Adrenal gland (tissue), 12 donors: ENCODE measurements around the gene ACE. TPM values are rescaled to one million over a fixed set of nuclear protein-coding genes. Genes with fewer than 3 reads are reported as not detected.

Source experiments
- DNase-seq, 7 donors: peaks; one replicate each; pipeline ENCODE4 v3.0.0-alpha.2; 2019 to 2020
- H3K27ac ChIP-seq, 5 donors: fragments of 200-600 bp; sonication (generic) in 4 of 5; 1 replicate in 3 of 5; 2 replicates in 2 of 5; pipeline versions ENCODE4 v1.5.1 to v1.8.0; 2016 to 2020; ENCODE audit warnings: mild to moderate bottlenecking in 1 of 5
- H3K27me3 ChIP-seq: fragments of 200-600 bp; 2 replicates; pipeline ENCODE4 v1.8.0; 2021
- H3K36me3 ChIP-seq, 2 donors: fragments of 200-600 bp; replicated peaks in 1 of 2; 1 replicate in 1 of 2; 2 replicates in 1 of 2; pipeline versions ENCODE4 v1.5.1 to v1.8.0; 2018 to 2022
- H3K4me1 ChIP-seq, 2 donors: fragments of 200-600 bp; replicated peaks in 1 of 2; 1 replicate in 1 of 2; 2 replicates in 1 of 2; pipeline versions ENCODE4 v1.5.1 to v1.8.0; 2018 to 2021
- H3K4me3 ChIP-seq, 4 donors: fragments of 200-600 bp; sonication (generic) in 3 of 4; one replicate each; pipeline ENCODE4 v1.5.1; 2016 to 2018
- H3K9me3 ChIP-seq, 3 donors: fragments of 200-600 bp; sonication (generic) in 1 of 3; replicated peaks in 1 of 3; 1 replicate in 2 of 3; 2 replicates in 1 of 3; pipeline versions ENCODE4 v1.5.1 to v1.8.0; 2016 to 2021
- POLR2A ChIP-seq, 2 donors: fragments of 450-650 bp; IDR thresholded peaks; one replicate each; pipeline ENCODE4 v1.6.1; 2017; ENCODE audit warnings: antibody characterized with exemption in 2 of 2, mild to moderate bottlenecking in 2 of 2, moderate library complexity in 1 of 2
- WGBS, 4 donors: extraction: QIAGEN DNeasy Blood & Tissue Kit in 2 of 4; methylation state at CpG; one replicate each; pipeline versions ENCODE4 v1.1.5 to v1.1.7; 2013 to 2017; 5-methylcytosine and 5-hydroxymethylcytosine counted together
- intact Hi-C, 2 donors: fragments of 100-400 bp; cut with DNase I; formaldehyde crosslinking; loops; one replicate each; pipeline versions ENCODE4 v1.14.1 to v1.15.0; 2022 to 2023
- polyA plus RNA-seq, 3 donors: library from polyadenylated mRNA; stranded (reverse); fragments of 200-250 nt in 2 of 3; fragments of 350-450 nt in 1 of 3; fragmentation: Illumina TruSeq in 1 of 3; extraction: RNeasy Lipid Tissue Mini Kit (QIAGEN cat#74804) in 1 of 3; gene quantifications; one replicate each; pipeline ENCODE4 v1.2.3, GENCODE V29; 2013 to 2014
- total RNA-seq, 9 donors: library from RNA; depleted of rRNA in 4 of 9; stranded (reverse); fragments of >200 nt in 4 of 9; fragments of 120-200 nt in 1 of 9; fragmentation: NEBNext Ultra II Directional in 1 of 9; extraction: Animal tissue kit (Norgen Biotek cat#: 25700) in 1 of 9; gene quantifications; one replicate each; pipeline versions ENCODE4 v1.1.0 to v1.2.4, GENCODE V29; 2013 to 2023
- TF ChIP-seq, protein P1 (sequence below), 6 experiments: fragments of 450-650 bp in 4 of 6; fragments of 200-600 bp in 2 of 6; sonication (generic) in 1 of 6; IDR thresholded peaks; 1 replicate in 5 of 6; 2 replicates in 1 of 6; pipeline versions ENCODE4 v1.5.1 to v1.8.0; 2016 to 2021; ENCODE audit warnings: antibody characterized with exemption in 6 of 6, mild to moderate bottlenecking in 2 of 6, moderate library complexity in 1 of 6
- donor health status: healthy with polysubstance abuse.
- donor health status: Bipolar disorder and iron deficiency.
- donor health status: DM: yes; HTN: yes; CAD: no.
- donor health status: DM: no; HTN: no; CAD: no.
- donor health status: DM: no; HTN: no; CAD: no.
- donor health status: DM: yes; HTN: yes; CAD: no.

The ACE gene
- total and polyA plus RNA-seq, 12 donors, result 0.55 to 49.7 (median 12.2) TPM

DNA sequence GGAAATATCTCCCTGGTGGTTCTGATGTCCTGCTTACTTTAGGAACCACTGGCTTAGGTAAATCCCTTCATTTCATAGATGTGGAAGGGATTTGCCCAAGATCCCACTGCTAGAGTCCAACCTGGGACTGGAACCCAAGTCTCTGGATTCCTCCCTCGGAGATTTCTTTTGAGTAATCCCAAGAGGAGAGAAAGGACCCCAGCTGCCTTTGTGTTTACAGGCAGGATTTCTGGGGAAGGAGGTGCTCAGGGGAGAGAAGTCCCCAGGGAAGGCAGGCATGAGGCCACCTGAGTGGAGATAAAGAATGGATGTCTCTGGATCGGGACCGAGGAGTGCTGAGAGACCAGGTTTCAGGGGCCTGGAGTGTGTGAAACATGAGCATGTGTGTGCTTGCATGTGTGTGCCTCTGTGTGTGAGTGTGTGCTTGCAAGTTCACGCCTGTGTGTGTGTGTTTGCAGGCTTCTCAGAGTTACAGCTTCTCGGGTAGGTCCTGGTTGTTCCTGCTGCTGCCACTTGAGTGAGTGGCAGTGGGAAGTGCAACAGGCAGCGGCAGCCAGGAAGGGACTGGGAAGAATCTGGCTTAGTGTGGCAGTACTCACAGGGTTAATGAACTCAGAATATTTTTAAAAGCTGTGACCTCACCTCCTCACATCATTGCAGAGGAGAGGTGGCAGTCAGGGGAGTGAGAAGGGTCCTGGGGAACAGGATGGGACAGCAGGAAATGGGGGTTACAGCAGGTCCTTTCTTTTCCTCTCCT is 48.5 kb downstream of the ACE start:
- Histone ChIP-seq H3K27me3 (no peaks in the 10 kb centered on the region), H3K36me3 (no peaks in the 10 kb centered on the region)
- WGBS, 4 donors, result 70 to 80% (median 74%) methylated on average over 6 of the region's 6 CpGs

DNA sequence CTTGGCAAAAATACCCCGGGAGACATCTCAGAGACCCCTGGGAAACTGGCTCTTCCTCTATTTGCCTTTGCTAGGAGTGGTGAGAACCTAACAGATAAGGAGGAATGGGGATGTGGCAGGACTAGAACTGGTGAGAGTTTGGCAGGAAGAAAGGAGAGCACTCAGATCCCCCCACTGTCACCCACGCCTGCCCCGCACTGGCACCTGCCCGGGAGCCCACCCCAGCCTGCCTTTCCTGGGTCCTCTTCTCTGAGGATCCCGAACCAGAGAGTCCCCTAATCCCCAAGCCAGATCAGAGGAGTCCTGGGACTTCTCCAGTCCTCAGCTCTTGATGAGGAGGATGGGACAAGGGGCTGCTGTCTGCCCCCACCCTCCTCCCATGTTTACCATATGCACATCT is 50.0 kb downstream of the ACE start:
- Histone ChIP-seq H3K27ac (no peak overlapping the region), H3K4me1 (peaks cover 0 to 10% of the 10 kb centered on the region in 2 donors), H3K27me3 (no peaks in the 10 kb centered on the region), H3K36me3 (no peaks in the 10 kb centered on the region), H3K9me3 (no peaks in the 10 kb centered on the region), H3K4me3 (no peak overlapping the region)
- no peak for DNase-seq
- 72 to 96% (median 79%) methylated on average over 4 to 5 of the region's 5 CpGs for WGBS, 4 donors
- intact Hi-C loops, result no loop called here
- no peak for TF ChIP-seq POLR2A (IDR thresholded peaks at IDR 0.05)
- TF ChIP-seq, protein P1, sequence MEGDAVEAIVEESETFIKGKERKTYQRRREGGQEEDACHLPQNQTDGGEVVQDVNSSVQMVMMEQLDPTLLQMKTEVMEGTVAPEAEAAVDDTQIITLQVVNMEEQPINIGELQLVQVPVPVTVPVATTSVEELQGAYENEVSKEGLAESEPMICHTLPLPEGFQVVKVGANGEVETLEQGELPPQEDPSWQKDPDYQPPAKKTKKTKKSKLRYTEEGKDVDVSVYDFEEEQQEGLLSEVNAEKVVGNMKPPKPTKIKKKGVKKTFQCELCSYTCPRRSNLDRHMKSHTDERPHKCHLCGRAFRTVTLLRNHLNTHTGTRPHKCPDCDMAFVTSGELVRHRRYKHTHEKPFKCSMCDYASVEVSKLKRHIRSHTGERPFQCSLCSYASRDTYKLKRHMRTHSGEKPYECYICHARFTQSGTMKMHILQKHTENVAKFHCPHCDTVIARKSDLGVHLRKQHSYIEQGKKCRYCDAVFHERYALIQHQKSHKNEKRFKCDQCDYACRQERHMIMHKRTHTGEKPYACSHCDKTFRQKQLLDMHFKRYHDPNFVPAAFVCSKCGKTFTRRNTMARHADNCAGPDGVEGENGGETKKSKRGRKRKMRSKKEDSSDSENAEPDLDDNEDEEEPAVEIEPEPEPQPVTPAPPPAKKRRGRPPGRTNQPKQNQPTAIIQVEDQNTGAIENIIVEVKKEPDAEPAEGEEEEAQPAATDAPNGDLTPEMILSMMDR (IDR thresholded peaks at IDR 0.05), result no peak

More for the DNA sequence above, 48.5 kb downstream of the ACE start:
- intact Hi-C loops, result no loop called here
- no peak for TF ChIP-seq POLR2A (IDR thresholded peaks at IDR 0.05)
- TF ChIP-seq, protein P1 (IDR thresholded peaks at IDR 0.05), result no peak
- DNase-seq, result no peak
- Histone ChIP-seq H3K4me3 (no peak overlapping the region), H3K4me1 (no peaks in the 10 kb centered on the region), H3K9me3 (no peaks in the 10 kb centered on the region), H3K27ac (no peak overlapping the region)

DNA sequence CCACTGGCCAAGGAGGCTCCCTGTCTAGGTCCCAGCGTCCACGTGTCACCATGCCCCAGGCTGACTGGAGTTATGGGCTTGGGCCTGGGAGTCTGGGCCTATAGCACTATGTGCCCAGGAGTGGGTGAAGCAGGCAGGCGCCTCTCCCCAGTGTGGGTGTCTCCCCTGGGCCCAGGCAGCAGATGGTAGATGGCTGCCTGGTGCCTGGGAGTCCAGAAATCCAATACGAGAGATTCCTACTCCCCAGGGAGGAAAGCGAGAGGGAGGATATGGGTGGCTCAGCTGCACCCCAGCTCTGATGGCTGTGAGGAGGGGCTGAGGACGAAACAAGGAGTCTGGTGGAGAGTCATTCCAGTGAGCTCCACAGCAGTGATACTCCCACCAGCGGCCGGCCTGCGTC is 51.3 kb downstream of the ACE start:
- Histone ChIP-seq H3K4me1 (peaks cover 0 to 10% of the 10 kb centered on the region in 2 donors), H3K36me3 (no peaks in the 10 kb centered on the region), H3K27ac (no peak overlapping the region), H3K9me3 (no peaks in the 10 kb centered on the region), H3K4me3 (no peak overlapping the region), H3K27me3 (no peaks in the 10 kb centered on the region)
- no peak for DNase-seq
- intact Hi-C loops, result no loop called here
- WGBS, 4 donors, result 79 to 91% (median 89%) methylated on average over 9 of the region's 9 CpGs
- TF ChIP-seq, protein P1 (IDR thresholded peaks at IDR 0.05), result no peak
- no peak for TF ChIP-seq POLR2A (IDR thresholded peaks at IDR 0.05)

DNA sequence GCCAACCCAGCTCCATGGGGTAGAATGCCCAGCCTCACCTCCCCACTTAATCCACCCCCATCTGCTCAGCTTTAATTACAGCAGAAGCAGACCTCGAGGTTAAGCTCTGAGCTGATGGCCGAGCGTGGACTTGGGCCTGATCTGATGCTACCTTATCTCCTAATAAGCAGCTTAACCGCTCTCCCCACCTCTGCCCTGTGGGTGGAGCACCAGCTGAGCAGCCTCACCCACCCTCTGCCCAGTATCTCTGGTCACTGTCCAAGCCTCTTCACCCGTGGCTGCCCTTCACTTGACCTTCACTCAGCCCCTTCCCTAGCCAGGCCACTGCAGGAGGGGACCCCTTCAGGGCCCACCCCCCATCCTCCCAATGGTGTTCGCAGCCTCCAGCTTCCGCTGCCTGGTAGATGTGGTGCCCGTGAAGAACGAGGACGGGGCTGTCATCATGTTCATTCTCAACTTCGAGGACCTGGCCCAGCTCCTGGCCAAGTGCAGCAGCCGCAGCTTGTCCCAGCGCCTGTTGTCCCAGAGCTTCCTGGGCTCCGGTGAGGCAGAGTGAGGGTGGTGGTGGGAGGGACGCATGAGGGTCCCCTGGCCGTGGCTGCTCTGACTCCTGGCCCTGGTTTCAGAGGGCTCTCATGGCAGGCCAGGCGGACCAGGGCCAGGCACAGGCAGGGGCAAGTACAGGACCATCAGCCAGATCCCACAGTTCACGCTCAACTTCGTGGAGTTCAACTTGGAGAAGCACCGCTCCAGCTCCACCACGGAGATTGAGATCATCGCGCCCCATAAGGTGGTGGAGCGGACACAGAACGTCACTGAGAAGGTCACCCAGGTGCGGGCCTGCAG is 53.1 kb downstream of the ACE start:
- DNase-seq, result no peak
- 83 to 91% (median 88%) methylated on average over 12 to 26 of the region's 26 CpGs for WGBS, 4 donors
- intact Hi-C loops, result no loop called here

More for the DNA sequence above, 53.1 kb downstream of the ACE start:
- Histone ChIP-seq H3K4me3 (no peak overlapping the region), H3K9me3 (no peaks in the 10 kb centered on the region), H3K36me3 (no peaks in the 10 kb centered on the region), H3K4me1 (peaks cover 0 to 10% of the 10 kb centered on the region in 2 donors), H3K27ac (no peak overlapping the region), H3K27me3 (no peaks in the 10 kb centered on the region)
- TF ChIP-seq, protein P1 (IDR thresholded peaks at IDR 0.05), result no peak
- no peak for TF ChIP-seq POLR2A (IDR thresholded peaks at IDR 0.05)
